22Rv1 (cell line): ENCODE data around the gene CDC42BPG.

Experiments
- ZFX ChIP-seq: fragments of 450-650 bp; IDR thresholded peaks from 2 replicates; pipeline ENCODE4 v1.6.1; 2017; ENCODE audit warnings: antibody characterized with exemption, borderline replicate concordance
- TF ChIP-seq, protein P1 (sequence below): fragments of 450-650 bp; IDR thresholded peaks from 2 replicates; pipeline ENCODE4 v1.5.1; 2017; ENCODE audit warnings: mild to moderate bottlenecking

DNA sequence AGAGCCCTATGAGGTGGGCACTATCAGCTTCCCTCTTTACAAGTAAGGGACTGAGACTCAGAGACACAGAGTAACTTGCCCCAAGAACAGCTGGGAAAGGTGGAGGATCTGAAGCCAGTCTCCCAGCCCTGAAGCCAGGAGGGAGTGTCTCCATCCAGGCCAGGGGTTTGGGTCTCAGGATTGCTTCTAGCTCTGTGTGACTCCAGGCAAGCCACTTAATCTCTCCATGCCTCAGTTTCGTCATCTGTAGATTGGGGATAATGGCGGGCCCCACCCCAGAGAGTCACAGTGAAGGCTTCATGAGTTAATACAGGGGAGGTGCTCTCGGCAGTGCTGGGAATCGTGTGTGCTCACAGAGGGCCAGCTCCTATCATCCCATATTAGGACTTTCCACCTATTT lies 52.0 kb downstream of the CDC42BPG start:
- TF ChIP-seq, protein P1, sequence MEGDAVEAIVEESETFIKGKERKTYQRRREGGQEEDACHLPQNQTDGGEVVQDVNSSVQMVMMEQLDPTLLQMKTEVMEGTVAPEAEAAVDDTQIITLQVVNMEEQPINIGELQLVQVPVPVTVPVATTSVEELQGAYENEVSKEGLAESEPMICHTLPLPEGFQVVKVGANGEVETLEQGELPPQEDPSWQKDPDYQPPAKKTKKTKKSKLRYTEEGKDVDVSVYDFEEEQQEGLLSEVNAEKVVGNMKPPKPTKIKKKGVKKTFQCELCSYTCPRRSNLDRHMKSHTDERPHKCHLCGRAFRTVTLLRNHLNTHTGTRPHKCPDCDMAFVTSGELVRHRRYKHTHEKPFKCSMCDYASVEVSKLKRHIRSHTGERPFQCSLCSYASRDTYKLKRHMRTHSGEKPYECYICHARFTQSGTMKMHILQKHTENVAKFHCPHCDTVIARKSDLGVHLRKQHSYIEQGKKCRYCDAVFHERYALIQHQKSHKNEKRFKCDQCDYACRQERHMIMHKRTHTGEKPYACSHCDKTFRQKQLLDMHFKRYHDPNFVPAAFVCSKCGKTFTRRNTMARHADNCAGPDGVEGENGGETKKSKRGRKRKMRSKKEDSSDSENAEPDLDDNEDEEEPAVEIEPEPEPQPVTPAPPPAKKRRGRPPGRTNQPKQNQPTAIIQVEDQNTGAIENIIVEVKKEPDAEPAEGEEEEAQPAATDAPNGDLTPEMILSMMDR, result no peak
- no peak for TF ChIP-seq ZFX
